Measurements from ENCODE around the gene HMX1.

GRCh38 chr4:8896071-8896470 lies 24.4 kb upstream of the HMX1 start:
- no peak for TF ChIP-seq POLR2A (IDR thresholded peaks at IDR 0.05; ENCODE audit: low read depth)
- TF ChIP-seq CTCF (IDR thresholded peaks at IDR 0.05): no peak
